ENCODE measurements around the gene GYPE.
"Not testable (repeated sequence)": the region's sequence is repeated elsewhere in the genome, so short reads cannot be mapped to it uniquely, and the experiment has no call there.

DNA sequence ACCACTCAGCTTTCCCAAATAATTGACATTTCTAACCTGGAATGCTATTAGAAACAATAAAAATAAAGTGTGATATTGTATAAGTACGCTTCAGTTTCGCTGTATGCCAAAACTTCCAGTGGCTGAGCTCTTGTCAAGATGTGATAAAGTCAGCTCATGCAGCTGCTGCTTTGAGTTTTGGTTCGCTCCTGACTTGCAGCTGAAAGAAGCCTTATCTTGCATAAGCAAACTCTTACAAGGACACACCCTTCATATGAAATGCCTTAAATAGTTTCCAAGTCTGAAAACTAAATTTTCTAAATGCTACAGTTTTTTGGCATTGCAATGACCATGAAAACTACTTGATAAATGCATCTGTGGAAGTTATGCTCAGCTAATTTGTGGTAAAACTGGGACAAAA is 17.2 kb downstream of the GYPE start:
- TF ChIP-seq POLR2AphosphoS5, CTCF, POLR2A (IDR thresholded peaks at IDR 0.05): not testable (repeated sequence)

All from breast epithelium (tissue), 3 donors.